IMR-90 (cell line): Measurements from ENCODE around the gene QRFP. TPM values are rescaled to one million over a fixed set of nuclear protein-coding genes. Genes with fewer than 3 reads are reported as not detected.
A peak's percentile ranks its signal among the peaks of the same experiment; 100 is the strongest.

ENCODE experiments used
- ATAC-seq: fragments of 200-7000 bp; cut with Tn5 transposase; 2 replicates; pipeline ENCODE4 v1.9.1; 2020; ENCODE audit warnings: low read depth, mild to moderate bottlenecking, moderate library complexity
- BruUV-seq: library from RNA; stranded (reverse); fragments of 400-500 nt; replicated peaks from 2 replicates; lab custom pipeline; 2021; lab: Mats Ljungman, UMichigan
- CTCF ChIA-PET: fragments of 300-600 bp; formaldehyde crosslinking; extraction: SDS; loops from one replicate; lab custom pipeline; 2021; ENCODE audit warnings: antibody characterized with exemption; lab: Yijun Ruan, JAX
- POLR2A ChIA-PET: fragments of 300-600 bp; sonication (Branson Sonifier 250); formaldehyde crosslinking; loops from one replicate; lab custom pipeline; 2022; ENCODE audit warnings: antibody characterized with exemption; ENCODE audit not compliant: unreplicated experiment; lab: Charles Lee
- DNase-seq: peaks from one replicate; pipeline ENCODE4 v3.0.0; 2013
- H2AFZ ChIP-seq: replicated peaks from 2 replicates; pipeline ENCODE3; 2013; ENCODE audit warnings: low read length, mild to moderate bottlenecking; ENCODE audit not compliant: poor library complexity
- H2AK5ac ChIP-seq: 2 replicates; pipeline ENCODE4 v1.6.1; 2013; ENCODE audit warnings: low read depth, low read length, inconsistent platforms
- H2AK9ac ChIP-seq: replicated peaks from 2 replicates; pipeline ENCODE3; 2013; ENCODE audit warnings: mild to moderate bottlenecking, low read depth, low read length, moderate library complexity; ENCODE audit not compliant: poor library complexity
- H2BK120ac ChIP-seq: 2 replicates; pipeline ENCODE4 v1.6.1; 2013; ENCODE audit warnings: low read depth, low read length, inconsistent platforms
- H2BK15ac ChIP-seq: 3 replicates; pipeline ENCODE4 v1.6.1; 2013; ENCODE audit warnings: low read depth, low read length, inconsistent platforms
- H2BK20ac ChIP-seq: 2 replicates; pipeline ENCODE4 v1.6.1; 2013; ENCODE audit warnings: low read depth, mild to moderate bottlenecking, inconsistent platforms, low read length, moderate library complexity
- H2BK5ac ChIP-seq: 2 replicates; pipeline ENCODE4 v1.6.1; 2013; ENCODE audit warnings: mild to moderate bottlenecking, low read depth, low read length, inconsistent platforms; ENCODE audit not compliant: poor library complexity, severe bottlenecking
- H3K14ac ChIP-seq: replicated peaks from 2 replicates; pipeline ENCODE4 v1.6.1; 2013; ENCODE audit warnings: low read depth, low read length, inconsistent platforms
- H3K18ac ChIP-seq: 2 replicates; pipeline ENCODE4 v1.6.1; 2013; ENCODE audit warnings: low read depth, low read length, control low read depth
- H3K23ac ChIP-seq: 2 replicates; pipeline ENCODE4 v1.6.1; 2013; ENCODE audit warnings: low read depth, low read length, inconsistent platforms
- H3K27ac ChIP-seq: 2 replicates; pipeline ENCODE4 v1.5.1; 2013; ENCODE audit warnings: mild to moderate bottlenecking, control low read depth, low read length; ENCODE audit not compliant: insufficient read depth
- H3K27me3 ChIP-seq: 2 replicates; pipeline ENCODE4 v1.6.1; 2013; ENCODE audit warnings: low read length; ENCODE audit not compliant: control insufficient read depth, insufficient read depth
- H3K36me3 ChIP-seq: 2 replicates; pipeline ENCODE4 v1.6.1; 2013; ENCODE audit warnings: low read length, mixed read lengths; ENCODE audit not compliant: control insufficient read depth, insufficient read depth
- H3K4ac ChIP-seq: 2 replicates; pipeline ENCODE4 v1.6.1; 2013; ENCODE audit warnings: low read depth, low read length, inconsistent platforms
- H3K4me1 ChIP-seq: 2 replicates; pipeline ENCODE4 v1.6.1; 2013; ENCODE audit warnings: low read length, mixed read lengths; ENCODE audit not compliant: control insufficient read depth, insufficient read depth
- H3K4me2 ChIP-seq: 2 replicates; pipeline ENCODE4 v1.6.1; 2013; ENCODE audit warnings: low read depth, mild to moderate bottlenecking, control low read depth, low read length, moderate library complexity
- H3K4me3 ChIP-seq: 2 replicates; pipeline ENCODE4 v1.5.1; 2013; ENCODE audit warnings: low read depth, mild to moderate bottlenecking, control low read depth, low read length, moderate library complexity; ENCODE audit not compliant: insufficient read depth
- H3K56ac ChIP-seq: 2 replicates; pipeline ENCODE4 v1.6.1; 2013; ENCODE audit warnings: low read length, inconsistent platforms; ENCODE audit not compliant: insufficient read depth; ENCODE audit errors: extremely low read depth
- H3K79me1 ChIP-seq, 2 experiments: 2 replicates each; pipeline ENCODE4 v1.6.1; 2013; ENCODE audit warnings: low read length in 2 of 2, inconsistent platforms in 1 of 2, low read depth in 1 of 2
- H3K9ac ChIP-seq: 2 replicates; pipeline ENCODE4 v1.6.1; 2013; ENCODE audit warnings: low read depth, low read length, control low read depth
- H3K9me1 ChIP-seq: 2 replicates; pipeline ENCODE4 v1.6.1; 2013; ENCODE audit warnings: low read length, inconsistent platforms; ENCODE audit not compliant: insufficient read depth
- H3K9me3 ChIP-seq: 2 replicates; pipeline ENCODE4 v1.6.1; 2013; ENCODE audit warnings: low read length; ENCODE audit not compliant: control insufficient read depth, insufficient read depth
- H4K20me1 ChIP-seq: 2 replicates; pipeline ENCODE4 v1.6.1; 2013; ENCODE audit warnings: low read length, inconsistent platforms; ENCODE audit not compliant: insufficient read depth
- H4K5ac ChIP-seq: 2 replicates; pipeline ENCODE4 v1.6.1; 2013; ENCODE audit warnings: mild to moderate bottlenecking, low read depth, low read length, control low read depth
- H4K8ac ChIP-seq, 2 experiments: 2 replicates each; pipeline ENCODE4 v1.6.1; 2013; ENCODE audit warnings: low read depth in 2 of 2, low read length in 2 of 2, control low read depth in 1 of 2, inconsistent platforms in 1 of 2
- H4K91ac ChIP-seq: 2 replicates; pipeline ENCODE4 v1.6.1; 2013; ENCODE audit warnings: low read depth, low read length, inconsistent platforms; ENCODE audit not compliant: insufficient read depth
- FOS ChIP-seq: fragments of 150-350 bp; IDR thresholded peaks from 2 replicates; pipeline ENCODE4 v1.6.1; 2016; ENCODE audit warnings: low read depth, low read length
- RFX5 ChIP-seq: IDR thresholded peaks from 2 replicates; pipeline ENCODE4 v1.8.0; 2012; ENCODE audit warnings: low read depth, mild to moderate bottlenecking, low read length, moderate library complexity
- WGBS, 2 experiments: methylation state at CpG; one replicate each; pipeline versions ENCODE4 v1.1.5 to v1.1.7; 2013; ENCODE audit warnings: missing lambda C conversion rate in 2 of 2; ENCODE audit not compliant: insufficient read length in 1 of 2; ENCODE audit errors: extremely low coverage in 2 of 2; 5-methylcytosine and 5-hydroxymethylcytosine counted together
- dilution Hi-C: fragments of 300-500 bp; cut with HindIII; formaldehyde crosslinking; loops from one replicate; pipeline ENCODE4 v1.14.3; 2018; ENCODE audit warnings: low sequenced_read_pairs; ENCODE audit not compliant: unreplicated experiment
- in situ Hi-C: fragments of 300-500 bp; cut with MboI; formaldehyde crosslinking; loops from 3 replicates; pipeline ENCODE4 v1.14.3; 2019; ENCODE audit warnings: low sequenced_read_pairs, inconsistent platforms, mixed read lengths
- intact Hi-C: fragments of 100-400 bp; cut with micrococcal nuclease; formaldehyde crosslinking; loops from 2 replicates; pipeline ENCODE4 v1.10.0; 2022
- polyA plus RNA-seq, 3 experiments: library from polyadenylated mRNA; depleted of rRNA; stranded (reverse); fragments of >200 nt; gene quantifications; 2 replicates each; pipeline ENCODE4 v1.2.3, GENCODE V29; 2012; ENCODE audit warnings: low replicate concordance in 1 of 3
- total RNA-seq: library from RNA; depleted of rRNA; stranded (reverse); fragments of >200 nt; gene quantifications from 2 replicates; pipeline ENCODE4 v1.2.3, GENCODE V29; 2012

QRFP gene
- total and polyA plus RNA-seq, 2 of the 4 experiments (the other 2 are of a cell fraction) = not detected

GRCh38 chr9:130927995-130928900 lies 31.6 kb upstream of the QRFP start:
- H3K18ac ChIP-seq = peak overlapping the region; percentile 75
- peak overlapping the region; percentile 21; the same call in 1 of the 2 replicates for H3K27ac ChIP-seq
- H3K56ac ChIP-seq = no peak overlapping the region; the same call in 1 of the 2 replicates
- peak overlapping the region; percentile 71 for H4K91ac ChIP-seq
- H3K27me3 ChIP-seq = no peaks in the 10 kb centered on the region
- H3K9ac ChIP-seq = no peak overlapping the region
- H3K9me3 ChIP-seq = no peaks in the 10 kb centered on the region
- H3K79me1 ChIP-seq = no peaks in the 10 kb centered on the region
- H3K4me3 ChIP-seq = no peak overlapping the region
- peak overlapping the region; percentile 86 for H2BK20ac ChIP-seq
- H2AK5ac ChIP-seq = peak overlapping the region; percentile 85
- H2BK15ac ChIP-seq = peak overlapping the region; percentile 79
- H3K4me2 ChIP-seq = no peak overlapping the region
- no TSS peak for BruUV-seq
- H4K5ac ChIP-seq = no peak overlapping the region
- ATAC-seq = peak; percentile 28
- peak overlapping the region; percentile 92 for H2AK9ac ChIP-seq
- no peak overlapping the region for H3K23ac ChIP-seq
- peak overlapping the region; percentile 41 to 80; a peak in 2 of 4 replicates for H4K8ac ChIP-seq
- H3K4ac ChIP-seq = peak overlapping the region; percentile 79
- dilution Hi-C loops (no loop called here), intact Hi-C loops (no loop called here), in situ Hi-C loops (no loop called here)
- peak overlapping the region; percentile 76 for H2AFZ ChIP-seq
- CTCF ChIA-PET = no interaction called here
- peak overlapping the region; percentile 81 for H2BK120ac ChIP-seq
- WGBS, 2 experiments = 0% methylated on average over 2 of the region's 14 CpGs; no CpG with 5 or more reads in 1 of the 2 experiments
- TF ChIP-seq FOS = peak; percentile 31; the same call in 1 of the 2 replicates
- TF ChIP-seq RFX5 = no peak
- peaks cover 4% of the 10 kb centered on the region; the same call in 1 of the 2 replicates for H4K20me1 ChIP-seq
- H2BK5ac ChIP-seq = peak overlapping the region; percentile 46
- peaks cover 6% of the 10 kb centered on the region; the same call in 1 of the 2 replicates for H3K9me1 ChIP-seq
- POLR2A ChIA-PET = interaction anchor here (1.0 kb wide), 1 partner anchor 8 kb away, joined by 3 read pairs; no protein-coding TSS in a partner anchor
- peaks cover 27% of the 10 kb centered on the region for H3K4me1 ChIP-seq
- H3K36me3 ChIP-seq = no peaks in the 10 kb centered on the region
- peak; percentile 72 for DNase-seq
- H3K14ac ChIP-seq = peak overlapping the region; percentile 70
